HS-5 (cell line): ENCODE data around the gene BAG1.

Experiments
- DNase-seq: peaks from one replicate; pipeline ENCODE4 v3.0.0-alpha.2; 2012; ENCODE audit warnings: low read depth

Gene BAG1

DNA sequence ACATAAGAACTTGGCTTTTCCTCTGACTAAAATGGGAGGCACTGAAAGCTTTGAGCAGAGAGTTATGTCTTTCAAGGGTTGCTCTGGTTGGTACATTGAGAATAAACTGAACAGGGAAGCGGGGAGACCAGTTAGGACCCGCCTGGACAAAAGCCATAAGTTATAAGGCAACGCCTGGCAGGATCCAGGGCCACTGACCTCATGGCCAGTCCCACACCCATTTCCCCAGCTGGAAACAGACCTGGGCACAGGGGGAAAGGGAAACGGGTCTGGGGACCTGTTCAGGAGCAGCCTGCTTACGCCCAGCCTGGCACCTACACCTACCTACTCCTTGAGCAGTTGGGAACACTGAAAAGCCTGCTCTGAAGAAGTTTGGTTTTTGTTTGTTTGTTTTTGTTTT, 23.2 kb downstream of the BAG1 start:
- DNase-seq, result no peak

DNA sequence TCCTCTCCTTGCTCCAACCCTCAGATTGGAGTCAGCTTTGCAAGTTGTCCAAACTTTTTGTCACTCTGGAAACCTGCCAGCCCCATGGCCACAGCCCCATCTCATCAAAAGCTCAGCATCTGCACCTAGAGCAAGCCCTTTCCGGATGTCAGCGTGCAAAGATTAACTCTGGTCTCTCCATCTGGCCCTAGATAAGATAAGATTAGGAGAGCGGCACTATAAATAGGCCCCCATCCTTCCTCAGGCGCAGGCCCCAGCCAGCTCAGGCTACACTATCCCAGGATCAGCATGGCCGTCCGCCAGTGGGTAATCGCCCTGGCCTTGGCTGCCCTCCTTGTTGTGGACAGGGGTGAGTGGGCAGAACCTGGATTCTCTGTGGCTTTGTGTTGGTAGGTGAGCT, 24.6 kb downstream of the BAG1 start, which contains the start of gene SPINK4:
Gene SPINK4, plus strand, starts transcription at position 247 of the 400 bp plus-strand sequence. Its CDS starts 42 bp downstream, at position 289.
- no peak for DNase-seq

DNA sequence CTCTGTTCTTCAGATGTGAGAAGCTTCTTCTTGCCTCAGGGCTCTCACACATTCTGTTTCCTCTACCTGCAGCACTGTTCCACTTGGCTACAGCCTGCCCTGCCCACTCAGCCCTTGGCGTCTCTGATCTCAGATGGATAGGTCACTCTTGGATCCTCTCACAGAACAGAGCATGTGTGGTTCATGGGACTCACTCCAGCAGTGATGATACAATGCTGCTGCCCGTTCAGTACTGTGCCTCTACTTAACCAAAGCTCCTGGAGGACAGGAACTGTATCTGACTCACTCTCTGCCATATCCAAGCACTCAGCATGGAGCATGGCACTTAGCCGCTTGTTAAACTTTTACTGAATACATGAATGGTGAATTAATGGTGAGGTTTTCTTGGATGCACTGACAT, 27.9 kb downstream of the BAG1 start:
- DNase-seq, result no peak

DNA sequence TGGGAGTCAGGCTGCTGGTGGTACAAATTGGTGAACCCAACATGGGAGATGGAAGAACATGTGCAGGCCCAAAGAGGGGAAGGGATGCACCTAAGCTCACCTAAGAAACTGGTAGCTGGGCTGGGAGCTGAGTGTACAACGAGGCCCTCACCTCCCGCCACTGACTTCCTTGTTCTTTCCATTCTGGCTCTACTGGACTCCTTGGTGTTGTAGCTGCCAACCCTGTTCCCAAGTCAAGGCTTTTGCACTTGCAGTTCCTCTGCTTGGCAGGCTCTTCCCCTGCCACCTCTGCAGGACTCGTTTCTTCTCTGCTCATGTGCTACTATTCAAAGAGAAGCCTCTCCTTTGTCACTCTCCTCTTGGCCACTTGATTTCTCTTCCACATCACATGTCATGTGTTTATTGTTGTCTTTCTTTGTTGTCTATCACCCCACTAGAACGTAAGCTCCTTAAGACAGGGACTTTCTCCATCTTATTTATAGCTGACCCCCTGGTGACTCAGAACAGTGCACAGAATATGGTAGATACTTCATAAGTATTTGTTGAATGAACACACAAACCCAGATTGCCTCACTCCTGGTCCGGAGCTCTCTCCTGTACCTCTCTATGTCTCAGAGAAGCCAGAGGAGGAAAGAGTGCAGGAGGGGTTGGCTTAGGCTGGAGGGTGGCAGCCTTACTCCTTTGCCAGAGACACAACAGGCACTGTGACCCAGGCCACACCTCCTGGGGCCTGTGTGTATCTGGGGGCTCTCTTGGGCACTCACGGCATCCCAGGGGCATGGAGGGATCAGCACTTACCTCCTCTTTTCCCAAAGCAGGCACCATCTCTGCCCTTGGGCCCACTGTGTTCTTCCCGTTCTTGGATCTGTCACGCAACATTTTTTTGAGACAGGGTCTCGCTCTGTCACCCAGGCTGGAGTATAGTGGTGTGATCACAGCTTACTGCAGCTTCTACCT, 29.7 kb downstream of the BAG1 start:
- no peak for DNase-seq

DNA sequence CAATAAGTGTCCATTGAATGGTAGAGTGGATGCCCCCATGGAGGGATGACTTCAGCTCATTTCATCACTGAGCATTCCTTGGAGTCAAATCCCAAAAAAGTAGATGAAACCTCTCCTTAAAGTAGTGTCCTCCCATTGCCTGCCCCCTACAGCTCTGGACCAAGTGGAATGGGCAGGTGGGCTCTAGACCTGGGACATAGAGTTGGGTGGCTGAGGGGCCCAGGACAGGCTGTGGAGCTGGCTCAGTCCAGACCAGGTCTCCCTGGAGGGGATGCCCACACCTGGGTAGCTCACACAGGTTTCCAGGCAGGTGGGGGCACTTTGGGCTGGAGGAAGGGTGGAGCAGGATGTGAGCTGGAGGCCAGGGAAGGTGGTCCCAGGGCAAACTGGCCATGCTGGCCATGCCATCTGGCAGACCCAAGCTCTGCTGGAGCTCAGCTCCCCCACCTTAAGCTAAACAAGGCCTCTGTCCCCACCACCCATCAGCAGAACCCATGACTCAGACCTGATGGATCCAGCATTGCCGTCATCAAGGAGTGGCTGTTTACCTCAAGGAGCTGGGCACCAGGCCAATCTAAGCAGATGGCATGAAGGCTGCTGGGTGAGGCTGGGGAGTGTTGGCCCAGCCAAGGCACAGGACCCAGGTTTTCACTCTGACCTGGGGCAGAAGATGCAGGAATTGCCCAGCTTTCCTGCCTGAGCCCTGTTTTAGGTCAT, 30.7 kb downstream of the BAG1 start:
- peak; percentile 76 for DNase-seq

DNA sequence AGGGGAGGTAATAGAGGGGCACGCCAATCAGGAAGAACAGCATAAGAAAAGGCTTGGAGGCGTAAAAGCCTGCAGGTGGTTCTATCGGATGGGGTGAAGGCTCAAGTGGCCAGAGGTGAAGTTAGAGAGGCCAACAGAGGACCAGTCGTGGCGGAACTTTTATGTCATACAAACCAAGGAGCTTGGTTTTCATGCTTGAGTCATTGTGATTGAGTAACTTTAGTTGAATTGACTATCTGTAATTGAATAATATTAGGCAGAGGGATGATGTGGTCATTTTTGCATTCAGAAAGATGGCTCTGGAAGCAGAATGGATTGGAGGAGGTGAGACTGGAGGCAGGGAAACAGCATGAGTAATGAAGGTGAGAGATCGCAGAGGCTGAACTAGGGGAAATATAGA, 31.7 kb downstream of the BAG1 start:
- no peak for DNase-seq

DNA sequence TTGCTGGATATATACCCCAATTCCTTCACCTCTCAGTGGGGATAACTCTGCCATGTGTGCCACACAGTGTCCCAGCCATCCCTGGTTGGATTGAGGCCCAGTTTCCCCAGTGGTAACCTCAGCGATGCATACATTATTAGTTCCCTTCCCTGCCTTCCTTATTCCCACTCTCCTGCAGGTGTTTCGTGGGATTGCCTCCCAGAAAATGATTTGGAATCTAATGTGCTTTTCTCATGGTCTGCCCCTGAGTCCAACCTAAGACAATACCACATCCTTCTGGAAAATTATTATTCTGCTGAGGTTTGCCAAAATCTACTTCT, 32.9 kb downstream of the BAG1 start:
- DNase-seq, result no peak

DNA sequence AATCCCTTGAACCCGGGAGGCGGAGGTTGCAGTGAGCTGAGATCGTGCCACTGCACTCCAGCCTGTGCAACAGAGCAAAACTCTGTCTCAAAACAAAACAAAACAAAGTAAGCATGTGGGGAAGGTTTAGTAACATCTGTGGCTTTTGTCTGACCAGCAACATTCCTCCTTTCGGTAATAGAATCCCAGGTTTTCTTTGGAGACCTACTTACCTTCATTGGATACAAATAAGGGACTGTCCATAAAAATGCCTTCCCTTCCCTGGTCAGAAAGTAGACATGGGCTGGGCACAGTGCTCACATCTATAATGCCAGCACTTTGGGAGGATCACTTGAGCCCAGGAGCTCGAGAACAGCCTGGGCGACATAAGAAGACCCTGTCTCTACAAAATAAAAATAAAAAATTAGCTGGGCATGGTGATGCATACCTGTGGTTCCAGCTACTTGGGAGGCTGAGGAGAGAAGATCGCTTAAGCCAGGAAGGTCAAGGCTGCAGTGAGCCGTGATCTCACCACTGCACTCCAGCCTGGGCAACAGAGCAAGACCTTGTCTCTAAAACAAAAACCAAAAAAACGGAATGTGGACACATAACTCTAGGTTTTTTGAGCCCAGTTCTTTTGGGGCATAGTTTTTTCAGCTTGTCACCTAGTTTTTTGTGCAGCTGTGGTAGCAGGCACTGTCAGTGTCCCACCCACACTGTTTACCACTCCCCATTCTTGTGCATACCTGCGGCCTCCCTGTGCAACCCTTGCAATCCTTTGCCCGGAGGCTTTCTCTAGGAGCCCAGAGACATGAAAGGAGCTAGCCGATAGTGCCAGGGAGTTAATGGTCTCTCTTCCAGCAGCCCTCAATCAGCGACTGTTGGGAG, 33.5 kb downstream of the BAG1 start:
- no peak for DNase-seq

DNA sequence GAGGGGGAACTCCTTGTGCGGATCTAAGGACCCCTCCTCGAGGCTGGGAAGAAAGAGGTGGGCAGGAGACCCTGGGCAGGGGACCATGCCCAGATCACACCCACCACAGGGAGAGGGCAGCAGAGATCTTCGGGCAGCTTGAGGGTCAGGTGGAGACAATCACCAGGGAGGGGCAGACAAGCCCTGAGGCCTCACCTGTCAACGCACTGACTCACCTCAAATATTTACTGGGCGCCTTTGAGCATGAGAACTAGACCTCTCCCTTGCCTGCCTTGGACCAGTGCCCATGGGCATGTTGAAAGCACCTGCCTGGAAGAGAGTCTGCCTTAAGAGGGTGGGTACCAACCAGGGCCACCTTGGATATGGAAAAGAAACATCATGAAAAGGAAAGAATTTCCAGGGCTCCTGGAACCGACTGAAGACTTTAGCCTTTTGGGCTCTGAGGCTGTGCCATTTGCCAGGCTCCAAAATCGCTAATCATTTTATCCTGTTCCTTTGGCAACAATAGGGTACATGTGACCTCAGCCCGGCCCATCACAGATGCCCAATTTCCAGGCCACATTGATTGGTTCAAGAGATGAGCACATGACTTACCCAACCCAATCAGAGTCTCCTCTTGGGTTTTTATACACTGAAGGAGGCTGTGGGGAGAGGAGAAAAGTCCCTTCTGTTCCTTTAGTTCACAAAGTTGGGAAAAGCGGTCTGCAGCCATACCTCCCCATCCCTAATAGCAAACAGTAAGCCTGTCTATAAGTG, 35.0 kb downstream of the BAG1 start:
- no peak for DNase-seq

DNA sequence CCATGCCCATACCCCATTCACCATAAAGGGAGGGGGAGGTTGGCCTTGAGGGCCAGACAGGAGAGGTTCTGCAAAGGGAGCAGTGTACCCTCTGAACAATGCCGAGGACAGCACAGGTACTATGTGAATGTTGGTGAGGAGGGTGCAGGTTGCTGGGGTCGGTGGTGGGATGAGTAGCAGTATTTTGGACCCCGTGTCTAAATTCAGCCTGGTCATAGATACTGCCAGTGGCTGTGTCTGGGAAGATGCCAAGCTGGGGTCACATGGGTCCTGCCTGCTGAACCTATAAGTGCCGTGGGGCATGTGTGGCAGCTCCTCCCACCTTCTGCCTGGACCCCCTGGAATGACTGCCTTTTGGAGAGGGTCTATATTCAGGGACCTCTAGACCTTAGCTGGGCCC, 35.9 kb downstream of the BAG1 start:
- no peak for DNase-seq

DNA sequence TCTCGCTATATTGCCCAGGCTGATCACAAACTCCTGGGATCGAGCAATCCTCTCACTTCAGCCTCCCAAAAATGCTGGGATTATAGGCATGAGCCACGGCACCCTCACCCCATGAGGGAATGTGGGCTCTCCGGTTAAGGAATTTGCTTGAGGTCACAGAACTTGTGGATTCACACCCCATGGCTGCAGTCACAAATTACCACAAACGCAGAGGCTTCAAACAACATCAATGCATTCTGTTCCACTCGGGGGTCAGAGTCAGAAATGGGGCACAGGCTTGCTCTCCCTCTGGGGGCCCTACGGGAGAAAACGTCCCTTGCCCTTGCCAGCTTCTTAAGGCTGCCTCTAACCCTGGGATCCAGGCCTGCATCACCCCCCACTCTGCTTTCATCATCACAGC, 36.8 kb downstream of the BAG1 start:
- no peak for DNase-seq

DNA sequence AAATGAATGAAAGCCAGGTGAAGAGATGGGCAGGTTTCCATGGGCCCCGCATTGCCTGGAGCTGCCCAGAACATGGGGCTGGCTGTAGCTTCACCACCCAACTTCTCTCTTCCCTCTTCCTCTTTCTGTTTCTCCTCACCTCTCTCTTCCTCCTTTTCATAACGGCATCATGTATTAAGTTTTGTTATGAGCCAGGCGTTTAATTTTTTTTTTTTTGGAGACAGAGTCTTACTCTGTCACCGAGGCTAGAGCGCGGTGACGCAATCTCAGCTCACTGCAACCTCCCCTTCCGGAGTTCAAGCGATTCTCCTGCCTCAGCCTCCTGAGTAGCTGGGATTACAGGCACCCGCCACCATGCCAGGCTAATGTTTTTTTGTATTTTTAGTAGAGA, 37.5 kb downstream of the BAG1 start:
- no peak for DNase-seq

DNA sequence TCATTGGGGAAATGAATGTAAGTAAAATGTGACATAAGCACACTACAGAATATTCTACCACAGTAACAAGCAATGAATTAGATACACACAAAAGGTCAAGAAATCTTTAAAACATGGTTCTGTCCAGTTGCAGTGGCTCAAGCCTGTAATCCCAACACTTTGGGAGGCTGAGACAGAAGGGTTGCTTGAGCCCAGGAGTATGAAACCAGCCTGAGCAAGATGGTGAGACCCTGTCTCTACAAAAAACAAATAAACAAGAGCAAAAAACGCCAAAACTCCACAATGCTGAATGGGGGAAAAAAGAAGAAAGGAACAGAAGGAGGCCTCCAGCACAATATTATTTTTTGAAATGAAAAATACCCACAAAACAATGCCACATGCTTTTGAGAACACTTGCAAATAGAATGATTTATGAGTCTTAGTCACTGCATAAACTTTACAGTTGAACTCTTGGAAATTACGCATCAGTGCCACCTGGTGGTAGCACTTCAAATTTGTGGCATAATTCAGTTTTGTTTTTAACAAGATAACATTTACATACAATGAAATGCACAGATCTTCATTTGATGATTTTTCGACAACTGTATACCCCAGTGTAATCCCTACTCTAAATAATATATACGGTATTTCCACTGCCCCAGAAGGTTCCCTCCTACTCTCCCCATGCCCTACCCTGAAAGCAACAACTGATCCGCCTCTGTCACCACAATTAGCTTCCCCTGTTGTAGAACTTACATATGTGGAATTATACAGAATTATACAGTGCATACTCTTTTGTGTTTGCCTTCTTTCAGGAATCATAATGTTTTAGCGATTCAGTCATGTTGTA, 39.0 kb downstream of the BAG1 start:
- DNase-seq, result peak; percentile 68

DNA sequence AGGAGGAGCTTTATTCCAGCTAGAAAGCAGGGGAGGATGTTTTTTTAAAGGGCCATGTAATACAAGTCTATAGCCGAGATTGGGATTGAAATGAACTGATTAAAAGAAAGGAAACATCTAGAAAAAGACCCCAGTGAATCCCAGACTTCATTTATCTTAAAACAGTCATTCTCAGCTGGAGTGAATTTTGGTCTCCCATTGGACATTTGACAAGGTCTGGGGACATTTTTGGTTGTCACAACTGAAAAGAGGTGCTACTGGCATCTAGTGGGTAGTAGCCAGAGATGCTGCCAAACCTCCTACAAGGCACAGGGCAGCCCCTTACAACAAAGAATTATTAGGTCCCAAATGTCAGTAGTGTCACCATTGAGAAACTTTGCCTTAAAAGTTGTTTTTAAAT, 40.8 kb downstream of the BAG1 start:
- no peak for DNase-seq

DNA sequence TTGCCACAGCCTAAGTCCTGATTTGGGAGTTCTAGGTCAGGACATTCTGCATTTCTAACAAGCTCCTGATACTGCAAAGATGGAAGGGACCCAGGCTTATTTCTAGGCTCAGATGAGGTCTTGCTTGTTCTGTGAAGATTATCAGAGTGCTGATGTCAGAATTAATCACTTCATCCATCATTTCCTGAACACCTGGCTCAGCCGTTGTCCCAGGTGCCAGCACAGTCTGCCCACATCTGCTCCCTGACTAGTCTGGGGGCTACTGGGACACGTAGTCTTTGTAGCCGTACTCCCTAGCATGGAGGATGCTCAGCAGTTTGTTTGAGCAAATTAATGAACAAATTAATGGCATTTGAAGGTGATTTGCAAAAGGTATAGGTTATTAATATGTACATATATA, 42.5 kb downstream of the BAG1 start:
- DNase-seq, result no peak

DNA sequence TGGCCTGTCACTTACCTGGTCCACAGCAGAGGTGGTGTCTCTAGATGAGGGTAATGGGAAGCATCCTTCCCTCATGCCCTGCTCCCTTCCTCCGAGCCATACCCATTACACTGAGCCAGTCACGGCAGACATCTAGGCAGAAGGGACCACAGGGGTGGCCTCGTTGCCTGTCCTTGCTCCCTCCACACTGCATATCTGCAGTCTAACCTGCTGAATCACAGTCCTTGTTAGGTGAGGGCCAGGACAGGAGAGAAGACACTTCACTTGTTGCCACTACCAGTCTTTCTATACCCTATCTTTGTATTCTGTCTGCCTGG, 43.0 kb downstream of the BAG1 start:
- DNase-seq, result no peak

DNA sequence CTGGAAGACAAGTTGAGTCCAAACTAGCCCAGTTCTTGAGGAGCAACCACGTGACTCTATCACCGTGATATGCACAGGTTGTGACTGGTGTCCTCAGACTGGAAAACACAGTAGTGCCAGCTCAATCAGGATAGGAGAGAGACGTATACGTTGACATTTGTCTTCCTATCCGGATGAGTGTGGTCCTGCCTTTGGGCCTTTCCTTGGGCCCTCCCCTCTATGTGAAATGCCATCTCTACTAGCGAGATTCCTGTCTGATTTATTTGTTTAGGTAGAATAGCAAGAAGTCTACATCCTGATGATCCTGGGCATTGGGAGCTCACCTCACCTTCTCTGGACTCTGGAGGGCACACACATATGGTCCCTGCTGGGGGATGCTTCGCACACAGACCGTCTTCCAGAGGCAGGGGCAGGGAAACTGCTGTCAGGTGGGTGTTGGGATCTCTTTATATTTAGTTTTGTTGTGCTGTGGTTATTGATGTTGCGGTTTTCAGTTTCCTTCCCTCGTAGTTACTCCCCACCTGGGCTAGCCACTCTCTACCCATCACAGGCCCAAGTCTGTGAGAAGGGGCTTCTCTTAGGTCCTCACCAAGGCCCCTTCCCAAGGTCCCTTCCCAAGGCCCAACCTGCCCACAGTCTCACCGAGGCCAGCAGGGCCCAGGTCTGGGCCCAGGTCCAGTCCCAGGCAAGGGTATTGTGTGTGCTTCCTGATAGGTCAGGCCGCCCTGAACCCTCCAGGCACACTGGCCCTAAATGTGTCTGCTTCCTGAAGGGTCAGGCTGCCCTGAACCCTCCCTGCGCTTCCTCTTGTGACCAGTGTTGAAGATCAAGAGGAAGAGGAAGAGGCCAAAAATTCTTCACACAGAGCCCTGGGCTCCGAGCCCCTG, 43.6 kb downstream of the BAG1 start:
- no peak for DNase-seq

DNA sequence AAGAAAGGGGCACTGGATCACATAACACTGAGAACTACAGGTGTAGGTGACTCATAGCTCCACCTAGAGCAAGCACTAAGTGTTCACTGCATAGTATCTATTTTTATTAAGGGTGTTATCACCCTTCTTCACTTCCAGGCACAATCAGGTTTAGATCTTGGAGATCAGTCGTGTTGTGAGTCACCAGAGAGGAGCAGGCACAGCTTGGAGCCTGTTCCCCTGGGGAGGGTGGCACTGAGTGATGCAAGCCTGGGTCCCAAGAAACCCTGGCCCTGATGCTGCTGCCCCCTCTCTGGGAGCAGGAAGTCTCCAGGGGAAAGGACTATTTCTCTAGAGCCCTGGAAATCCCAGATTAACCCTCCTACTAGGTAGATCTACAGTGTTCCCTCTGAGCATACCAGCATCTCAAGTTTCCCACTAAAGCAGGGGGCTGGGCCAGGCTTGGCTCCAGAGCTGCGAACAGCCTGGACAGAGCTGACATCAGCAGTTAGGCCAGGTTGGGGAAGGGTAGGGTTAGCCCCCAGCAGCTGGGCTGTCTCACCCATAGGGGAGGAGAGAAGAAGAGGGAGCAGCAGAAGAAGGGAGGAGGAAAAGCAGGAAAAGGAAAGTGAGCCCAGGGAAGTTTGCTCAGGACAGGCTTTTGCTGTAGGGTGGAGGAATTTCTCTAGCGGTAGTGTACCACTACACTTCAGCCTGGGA, 52.7 kb downstream of the BAG1 start:
- DNase-seq, result no peak

DNA sequence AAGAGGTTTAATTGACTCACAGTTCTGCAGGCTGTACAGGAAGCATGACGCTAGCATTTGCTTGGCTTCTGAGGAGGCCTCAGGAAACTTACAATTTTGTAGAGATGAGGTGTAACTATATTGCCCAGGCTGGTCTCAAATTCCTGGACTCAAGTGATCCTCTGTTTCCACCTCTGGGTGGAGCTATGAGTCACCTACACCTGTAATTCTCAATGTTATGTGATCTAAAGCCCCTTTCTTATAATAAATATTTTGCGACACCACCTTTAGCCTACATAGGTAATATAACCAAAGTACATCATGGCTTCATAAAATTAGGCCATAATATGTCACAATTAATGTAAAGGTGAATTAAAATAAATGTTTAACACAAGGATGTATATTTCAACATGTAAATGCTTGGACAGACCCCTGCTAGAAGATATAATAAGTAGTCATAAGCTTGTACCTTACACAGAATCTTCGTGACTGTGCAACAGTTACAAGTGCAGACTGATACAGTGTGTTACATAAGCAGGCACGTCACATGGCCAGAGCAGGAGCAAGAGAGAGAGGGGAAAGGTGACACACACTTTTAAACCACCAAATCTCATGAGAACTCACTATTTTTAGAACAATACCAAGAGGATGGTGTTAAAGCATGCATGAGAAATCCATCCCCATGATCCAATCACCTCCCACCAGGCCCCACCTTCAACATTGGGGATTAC, 54.3 kb downstream of the BAG1 start:
- DNase-seq, result no peak
